ENCODE measurements around the gene LRP6.

Gene LRP6

GRCh38 chr12:12212769-12213168 is 54.1 kb downstream of the LRP6 start:
- DNase-seq (ENCODE audit: low spot score), result no peak
- in situ Hi-C loops (cut with MboI; ENCODE audit: low sequenced_read_pairs, unreplicated experiment), result no loop called here
- TF ChIP-seq CTCF (IDR thresholded peaks at IDR 0.05; ENCODE audit: borderline replicate concordance, control extremely low read depth, extremely low read depth, insufficient read depth, missing control alignments), result no peak

GRCh38 chr12:12210983-12211382 is 55.9 kb downstream of the LRP6 start:
- no peak for TF ChIP-seq CTCF (IDR thresholded peaks at IDR 0.05; ENCODE audit: borderline replicate concordance, control extremely low read depth, extremely low read depth, insufficient read depth, missing control alignments)
- no peak for DNase-seq (ENCODE audit: low spot score)
- in situ Hi-C loops (cut with MboI; ENCODE audit: low sequenced_read_pairs, unreplicated experiment), result no loop called here

GRCh38 chr12:12210416-12210815 is 56.4 kb downstream of the LRP6 start:
- no peak for DNase-seq (ENCODE audit: low spot score)
- in situ Hi-C loops (cut with MboI; ENCODE audit: low sequenced_read_pairs, unreplicated experiment), result no loop called here
- no peak for TF ChIP-seq CTCF (IDR thresholded peaks at IDR 0.05; ENCODE audit: borderline replicate concordance, control extremely low read depth, extremely low read depth, insufficient read depth, missing control alignments)

- DNase-seq (ENCODE audit: low spot score), result no peak
- in situ Hi-C loops (cut with MboI; ENCODE audit: low sequenced_read_pairs, unreplicated experiment), result no loop called here
- TF ChIP-seq CTCF (IDR thresholded peaks at IDR 0.05; ENCODE audit: borderline replicate concordance, control extremely low read depth, extremely low read depth, insufficient read depth, missing control alignments), result no peak
These were observed 57.2 kb downstream of the LRP6 start for GRCh38 chr12:12209675-12210074.

- in situ Hi-C loops (cut with MboI; ENCODE audit: low sequenced_read_pairs, unreplicated experiment), result no loop called here
- no peak for TF ChIP-seq CTCF (IDR thresholded peaks at IDR 0.05; ENCODE audit: borderline replicate concordance, control extremely low read depth, extremely low read depth, insufficient read depth, missing control alignments)
These were observed 57.8 kb downstream of the LRP6 start for GRCh38 chr12:12209043-12209442.

GRCh38 chr12:12207746-12208145 is 59.1 kb downstream of the LRP6 start:
- TF ChIP-seq CTCF (IDR thresholded peaks at IDR 0.05; ENCODE audit: borderline replicate concordance, control extremely low read depth, extremely low read depth, insufficient read depth, missing control alignments), result no peak
- no peak for DNase-seq (ENCODE audit: low spot score)
- in situ Hi-C loops (cut with MboI; ENCODE audit: low sequenced_read_pairs, unreplicated experiment), result no loop called here

More at GRCh38 chr12:12209043-12209442, 57.8 kb downstream of the LRP6 start:
- DNase-seq (ENCODE audit: low spot score), result no peak
